A549 (cell line): Measurements from ENCODE around the gene ARL4D. TPM values are rescaled to one million over a fixed set of nuclear protein-coding genes. Genes with fewer than 3 reads are reported as not detected.

ENCODE experiments used
- ATAC-seq, 2 experiments: fragments of 200-7000 bp in 1 of 2; fragments of >200 bp in 1 of 2; cut with Nextera tagmentation in 1 of 2; cut with Tn5 transposase in 1 of 2; 3 replicates each; pipeline versions ENCODE4 v1.8.0 to v1.9.1; 2018 to 2020; ENCODE audit warnings: mild to moderate bottlenecking in 1 of 2, moderate library complexity in 1 of 2
- CTCF ChIA-PET: fragments of 300-600 bp; sonication (Branson Sonifier 250); formaldehyde crosslinking; extraction: SDS; loops from one replicate; lab custom pipeline; 2021; ENCODE audit warnings: antibody characterized with exemption, inconsistent platforms; lab: Yijun Ruan, JAX
- POLR2A ChIA-PET: fragments of 350-600 bp; formaldehyde crosslinking; extraction: SDS; loops from one replicate; lab custom pipeline; 2021; ENCODE audit warnings: antibody characterized with exemption, inconsistent platforms; lab: Yijun Ruan, JAX
- DNase-seq, 2 experiments: peaks; one replicate each; pipeline versions ENCODE4 v3.0.0 to v3.0.0-alpha.2; 2011 to 2016; ENCODE audit warnings: low read depth in 1 of 2, low spot score in 1 of 2
- FAIRE-seq: peaks from 2 replicates; lab custom pipeline; 2011; peaks lifted over from hg19 to GRCh38; lab: Jason Lieb, UNC
- H3K27ac ChIP-seq, 2 experiments: fragments of >200 bp; sonication (Bioruptor Twin); formaldehyde crosslinking; 3 replicates each; pipeline ENCODE4 v1.5.1; 2016 to 2017
- H3K4me1 ChIP-seq: fragments of >200 bp; sonication (Bioruptor Twin); formaldehyde crosslinking; 3 replicates; pipeline ENCODE4 v1.6.1; 2016
- H3K4me2 ChIP-seq: fragments of >200 bp; sonication (Bioruptor Twin); formaldehyde crosslinking; 3 replicates; pipeline ENCODE4 v1.6.1; 2016
- H3K4me3 ChIP-seq: fragments of >200 bp; sonication (Bioruptor Twin); formaldehyde crosslinking; 3 replicates; pipeline ENCODE4 v1.5.1; 2016
- H3K9me3 ChIP-seq: fragments of >200 bp; sonication (Bioruptor Twin); formaldehyde crosslinking; 3 replicates; pipeline ENCODE4 v1.6.1; 2016
- BHLHE40 ChIP-seq: IDR thresholded peaks from 2 replicates; pipeline ENCODE4 v1.6.1; 2012; ENCODE audit warnings: low read depth, low read length, inconsistent platforms
- CHD4 ChIP-seq: fragments of 200-600 bp; sonication (generic); IDR thresholded peaks from 2 replicates; pipeline ENCODE4 v1.6.1; 2016; ENCODE audit warnings: antibody characterized with exemption, mild to moderate bottlenecking, borderline replicate concordance
- EHF ChIP-seq: fragments of 250-450 bp; sonication (Bioruptor Pico); IDR thresholded peaks from 2 replicates; pipeline ENCODE4 v1.5.0; 2020; ENCODE audit warnings: mild to moderate bottlenecking
- EHMT2 ChIP-seq: fragments of 200-600 bp; sonication (generic); IDR thresholded peaks from 2 replicates; pipeline ENCODE4 v1.6.1; 2016; ENCODE audit warnings: antibody characterized with exemption, low read depth, mild to moderate bottlenecking, moderate library complexity
- EP300 ChIP-seq, 2 experiments: fragments of >200 bp; sonication (Bioruptor Twin); formaldehyde crosslinking; IDR thresholded peaks; 2 replicates in 1 of 2; 3 replicates in 1 of 2; pipeline ENCODE4 v1.6.1; 2016 to 2017
- FOSL2 ChIP-seq, 2 experiments: fragments of 450-650 bp in 1 of 2; fragments of >200 bp in 1 of 2; sonication (Bioruptor Twin) in 1 of 2; formaldehyde crosslinking; IDR thresholded peaks; 2 replicates each; pipeline versions ENCODE4 v1.5.0 to v1.6.1; 2016 to 2020; ENCODE audit warnings: mild to moderate bottlenecking in 1 of 2, moderate library complexity in 1 of 2
- GATA3 ChIP-seq: IDR thresholded peaks from 2 replicates; pipeline ENCODE4 v1.6.1; 2012; ENCODE audit warnings: borderline replicate concordance
- HEYL ChIP-seq: fragments of 250-450 bp; sonication (Bioruptor Pico); IDR thresholded peaks from 2 replicates; pipeline ENCODE4 v1.8.0; 2021; ENCODE audit warnings: mild to moderate bottlenecking, moderate library complexity
- HOXA7 ChIP-seq: fragments of 250-450 bp; sonication (Bioruptor Pico); IDR thresholded peaks from 2 replicates; pipeline ENCODE4 v1.5.0; 2020; ENCODE audit warnings: mild to moderate bottlenecking, moderate library complexity
- HOXB13 ChIP-seq: fragments of 250-450 bp; sonication (Bioruptor Pico); IDR thresholded peaks from 2 replicates; pipeline ENCODE4 v1.5.0; 2020; ENCODE audit warnings: low read depth, mild to moderate bottlenecking, moderate library complexity
- KDM5A ChIP-seq: fragments of 200-600 bp; sonication (generic); IDR thresholded peaks from 2 replicates; pipeline ENCODE4 v1.6.1; 2016; ENCODE audit warnings: antibody characterized with exemption, mild to moderate bottlenecking
- MAFK ChIP-seq: fragments of 450-650 bp; IDR thresholded peaks from 2 replicates; pipeline ENCODE4 v1.6.1; 2014; ENCODE audit not compliant: partially characterized antibody
- MYC ChIP-seq: IDR thresholded peaks from 2 replicates; pipeline ENCODE4 v1.6.1; 2012; ENCODE audit warnings: mild to moderate bottlenecking, inconsistent platforms, low read length, improper control_type of control experiment, borderline replicate concordance
- NFE2L2 ChIP-seq: fragments of 150-350 bp; conservative IDR thresholded peaks from 2 replicates; pipeline ENCODE4 v1.6.1; 2014; ENCODE audit warnings: low read length
- NR3C1 ChIP-seq: fragments of >200 bp; sonication (Bioruptor Twin); formaldehyde crosslinking; IDR thresholded peaks from 3 replicates; pipeline ENCODE4 v1.6.1; 2017
- RAD21 ChIP-seq, 2 experiments: fragments of >200 bp in 1 of 2; sonication (Bioruptor Twin) in 1 of 2; formaldehyde crosslinking in 1 of 2; IDR thresholded peaks in 1 of 2; conservative IDR thresholded peaks in 1 of 2; 2 replicates in 1 of 2; 3 replicates in 1 of 2; pipeline ENCODE4 v1.6.1; 2012 to 2018; ENCODE audit warnings: inconsistent platforms in 1 of 2
- RARB ChIP-seq: fragments of 250-450 bp; sonication (Bioruptor Pico); IDR thresholded peaks from 2 replicates; pipeline ENCODE4 v1.8.0; 2021; ENCODE audit warnings: mild to moderate bottlenecking, moderate library complexity
- SMC3 ChIP-seq: fragments of >200 bp; sonication (Bioruptor Twin); formaldehyde crosslinking; IDR thresholded peaks from 3 replicates; pipeline ENCODE4 v1.6.1; 2018; ENCODE audit warnings: inconsistent platforms
- SREBF2 ChIP-seq: fragments of 450-650 bp; IDR thresholded peaks from 2 replicates; pipeline ENCODE4 v1.6.1; 2014; ENCODE audit warnings: mild to moderate bottlenecking, moderate library complexity
- TFCP2L1 ChIP-seq: fragments of 250-450 bp; sonication (Bioruptor Pico); IDR thresholded peaks from 2 replicates; pipeline ENCODE4 v1.5.0; 2021; ENCODE audit warnings: mild to moderate bottlenecking
- TP53 ChIP-seq: fragments of 250-450 bp; sonication (Bioruptor Pico); IDR thresholded peaks from 2 replicates; pipeline ENCODE4 v1.5.0; 2021; ENCODE audit warnings: mild to moderate bottlenecking, moderate library complexity
- WGBS: methylation state at CpG from one replicate; pipeline ENCODE4 v1.1.6; 2017; ENCODE audit errors: missing lambda C conversion rate; 5-methylcytosine and 5-hydroxymethylcytosine counted together
- polyA plus RNA-seq, 4 experiments: library from polyadenylated mRNA; depleted of rRNA in 3 of 4; stranded (reverse); fragments of >200 nt; fragmentation: RNase III in 1 of 4; extraction: RNeasy Plus Mini Kit Qiagen cat#74134 plus additional on column Dnase treatment in 1 of 4; gene quantifications; 2 replicates in 3 of 4; 3 replicates in 1 of 4; pipeline ENCODE4 v1.2.3, GENCODE V29; 2011 to 2017
- TF ChIP-seq, protein P1 (sequence below): fragments of >200 bp; sonication (Bioruptor Twin); formaldehyde crosslinking; IDR thresholded peaks from 3 replicates; pipeline ENCODE4 v1.5.1; 2016
- TF ChIP-seq, protein P2 (sequence below): fragments of >200 bp; sonication (Bioruptor Twin); formaldehyde crosslinking; IDR thresholded peaks from 2 replicates; pipeline ENCODE4 v1.6.1; 2016
- TF ChIP-seq, protein P3 (sequence below): fragments of 200-600 bp; sonication (generic); IDR thresholded peaks from 2 replicates; pipeline ENCODE4 v1.6.1; 2016; ENCODE audit warnings: antibody characterized with exemption, mild to moderate bottlenecking, moderate library complexity
- TF ChIP-seq, protein P4 (sequence below): IDR thresholded peaks from 2 replicates; pipeline ENCODE4 v1.6.1; 2012
- TF ChIP-seq, protein P5 (sequence below): IDR thresholded peaks from 2 replicates; pipeline ENCODE4 v1.6.1; 2012
- TF ChIP-seq, protein P6 (sequence below): fragments of 250-450 bp; sonication (Bioruptor Pico); IDR thresholded peaks from 2 replicates; pipeline ENCODE4 v1.5.0; 2021; ENCODE audit warnings: mild to moderate bottlenecking, moderate library complexity, borderline replicate concordance

The ARL4D gene
- polyA plus RNA-seq, 2 of the 4 experiments (the other 2 are of a cell fraction): 11.7 to 21.0 TPM

DNA sequence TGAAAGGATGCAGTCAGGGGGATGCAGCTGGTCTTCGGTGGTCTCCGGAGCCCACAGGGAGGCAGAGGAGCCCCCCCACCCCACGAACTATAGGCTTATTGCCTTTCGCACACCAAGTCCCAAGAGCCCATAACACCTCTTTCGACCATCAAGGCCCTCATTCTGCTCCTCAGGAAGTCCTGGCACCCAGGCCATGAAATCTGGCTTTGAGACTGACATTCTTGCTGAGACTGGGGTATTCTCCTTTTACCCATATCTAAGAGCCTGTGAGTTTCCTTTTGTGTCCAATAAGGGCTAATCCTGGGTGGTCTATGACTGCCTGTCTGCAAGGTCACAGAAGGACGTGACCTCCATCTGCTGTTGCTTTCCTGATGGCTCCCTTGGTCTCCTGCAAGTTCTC is 6.4 kb upstream of the ARL4D start (continued):
- TF ChIP-seq, protein P1, sequence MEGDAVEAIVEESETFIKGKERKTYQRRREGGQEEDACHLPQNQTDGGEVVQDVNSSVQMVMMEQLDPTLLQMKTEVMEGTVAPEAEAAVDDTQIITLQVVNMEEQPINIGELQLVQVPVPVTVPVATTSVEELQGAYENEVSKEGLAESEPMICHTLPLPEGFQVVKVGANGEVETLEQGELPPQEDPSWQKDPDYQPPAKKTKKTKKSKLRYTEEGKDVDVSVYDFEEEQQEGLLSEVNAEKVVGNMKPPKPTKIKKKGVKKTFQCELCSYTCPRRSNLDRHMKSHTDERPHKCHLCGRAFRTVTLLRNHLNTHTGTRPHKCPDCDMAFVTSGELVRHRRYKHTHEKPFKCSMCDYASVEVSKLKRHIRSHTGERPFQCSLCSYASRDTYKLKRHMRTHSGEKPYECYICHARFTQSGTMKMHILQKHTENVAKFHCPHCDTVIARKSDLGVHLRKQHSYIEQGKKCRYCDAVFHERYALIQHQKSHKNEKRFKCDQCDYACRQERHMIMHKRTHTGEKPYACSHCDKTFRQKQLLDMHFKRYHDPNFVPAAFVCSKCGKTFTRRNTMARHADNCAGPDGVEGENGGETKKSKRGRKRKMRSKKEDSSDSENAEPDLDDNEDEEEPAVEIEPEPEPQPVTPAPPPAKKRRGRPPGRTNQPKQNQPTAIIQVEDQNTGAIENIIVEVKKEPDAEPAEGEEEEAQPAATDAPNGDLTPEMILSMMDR: no peak
- no peak for TF ChIP-seq MAFK
- no peak for TF ChIP-seq NR3C1
- no peak for TF ChIP-seq CHD4
- no peak for TF ChIP-seq NFE2L2
- TF ChIP-seq GATA3: no peak
- no peak for TF ChIP-seq RARB (CRISPR knock-in tag)
- no peak for TF ChIP-seq TP53 (CRISPR knock-in tag)
- no peak for TF ChIP-seq EP300 (IDR thresholded peaks at IDR 0.05)
- no peak for TF ChIP-seq HOXA7 (CRISPR knock-in tag)

DNA sequence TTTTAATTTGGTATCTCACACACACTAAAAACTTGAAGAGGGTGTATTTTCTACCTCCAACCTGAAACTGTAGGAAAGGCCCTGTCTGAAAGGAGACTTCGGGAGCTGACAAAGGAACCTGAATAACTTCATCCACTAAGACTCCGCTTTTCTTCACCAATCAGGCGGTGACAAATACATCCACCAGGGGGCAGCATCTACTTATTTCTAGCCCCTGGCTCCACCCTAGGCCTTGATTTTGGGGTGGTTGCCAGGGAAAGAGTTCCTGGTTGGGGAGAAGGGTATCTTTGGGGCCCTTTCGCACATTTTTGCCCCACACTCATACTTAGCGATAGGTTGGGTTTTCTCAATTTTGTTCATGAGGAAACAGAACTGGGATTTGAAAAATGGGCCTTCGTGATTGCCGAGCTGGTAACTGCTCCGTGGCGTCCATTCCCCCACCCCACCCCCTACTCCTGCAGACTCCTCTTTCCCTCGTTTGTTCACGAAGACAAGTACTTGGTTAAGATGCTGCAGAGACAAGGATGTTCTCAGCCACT is 4.8 kb upstream of the ARL4D start:
- H3K4me2 ChIP-seq: no peak overlapping the region
- POLR2A ChIA-PET: interaction anchor here (2.3 to 3.8 kb wide), 3 partner anchors 26 to 89 kb away, joined by 13 to 38 read pairs (median 36); partner anchors contain the start of gene DHX8
- no peak overlapping the region for H3K4me3 ChIP-seq
- DNase-seq (peak; percentile 91), ATAC-seq (peak; percentile 51 to 72), FAIRE-seq (no peak)
- 38% methylated on average over 11 of the region's 11 CpGs for WGBS
- peak overlapping the region; percentile 53 to 69 for H3K27ac ChIP-seq
- CTCF ChIA-PET: interaction anchor here (0.6 to 50.6 kb wide), 49 partner anchors 9 to 366 kb away, joined by 3 to 2036 read pairs (median 5); partner anchors contain the start of genes ARL4D, DHX8 and ETV4
- no peaks in the 10 kb centered on the region for H3K9me3 ChIP-seq
- H3K4me1 ChIP-seq: peaks cover 13% of the 10 kb centered on the region
- TF ChIP-seq, protein P2, sequence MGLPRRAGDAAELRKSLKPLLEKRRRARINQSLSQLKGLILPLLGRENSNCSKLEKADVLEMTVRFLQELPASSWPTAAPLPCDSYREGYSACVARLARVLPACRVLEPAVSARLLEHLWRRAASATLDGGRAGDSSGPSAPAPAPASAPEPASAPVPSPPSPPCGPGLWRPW: no peak
- TF ChIP-seq MAFK (no peak), FOSL2 (IDR thresholded peaks at IDR 0.05) (no peak), FOSL2 (CRISPR knock-in tag; IDR thresholded peaks at IDR 0.05) (0 out of 2 replicates have a peak, but pooled peaks have one; percentile 2), TFCP2L1 (CRISPR knock-in tag) (no peak), HEYL (CRISPR knock-in tag) (no peak), EHMT2 (no peak), BHLHE40 (no peak), SMC3 (peak; percentile 100), TP53 (CRISPR knock-in tag) (no peak), MYC (no peak), EHF (CRISPR knock-in tag) (no peak), HOXB13 (CRISPR knock-in tag) (no peak), RAD21 (conservative IDR thresholded peaks at IDR 0.05 in 1 of 2, IDR thresholded peaks at IDR 0.05 in 1 of 2) (peak; percentile 100), KDM5A (no peak), SREBF2 (no peak)
- TF ChIP-seq, protein P3, sequence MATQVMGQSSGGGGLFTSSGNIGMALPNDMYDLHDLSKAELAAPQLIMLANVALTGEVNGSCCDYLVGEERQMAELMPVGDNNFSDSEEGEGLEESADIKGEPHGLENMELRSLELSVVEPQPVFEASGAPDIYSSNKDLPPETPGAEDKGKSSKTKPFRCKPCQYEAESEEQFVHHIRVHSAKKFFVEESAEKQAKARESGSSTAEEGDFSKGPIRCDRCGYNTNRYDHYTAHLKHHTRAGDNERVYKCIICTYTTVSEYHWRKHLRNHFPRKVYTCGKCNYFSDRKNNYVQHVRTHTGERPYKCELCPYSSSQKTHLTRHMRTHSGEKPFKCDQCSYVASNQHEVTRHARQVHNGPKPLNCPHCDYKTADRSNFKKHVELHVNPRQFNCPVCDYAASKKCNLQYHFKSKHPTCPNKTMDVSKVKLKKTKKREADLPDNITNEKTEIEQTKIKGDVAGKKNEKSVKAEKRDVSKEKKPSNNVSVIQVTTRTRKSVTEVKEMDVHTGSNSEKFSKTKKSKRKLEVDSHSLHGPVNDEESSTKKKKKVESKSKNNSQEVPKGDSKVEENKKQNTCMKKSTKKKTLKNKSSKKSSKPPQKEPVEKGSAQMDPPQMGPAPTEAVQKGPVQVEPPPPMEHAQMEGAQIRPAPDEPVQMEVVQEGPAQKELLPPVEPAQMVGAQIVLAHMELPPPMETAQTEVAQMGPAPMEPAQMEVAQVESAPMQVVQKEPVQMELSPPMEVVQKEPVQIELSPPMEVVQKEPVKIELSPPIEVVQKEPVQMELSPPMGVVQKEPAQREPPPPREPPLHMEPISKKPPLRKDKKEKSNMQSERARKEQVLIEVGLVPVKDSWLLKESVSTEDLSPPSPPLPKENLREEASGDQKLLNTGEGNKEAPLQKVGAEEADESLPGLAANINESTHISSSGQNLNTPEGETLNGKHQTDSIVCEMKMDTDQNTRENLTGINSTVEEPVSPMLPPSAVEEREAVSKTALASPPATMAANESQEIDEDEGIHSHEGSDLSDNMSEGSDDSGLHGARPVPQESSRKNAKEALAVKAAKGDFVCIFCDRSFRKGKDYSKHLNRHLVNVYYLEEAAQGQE: no peak
- TF ChIP-seq, protein P1: peak; percentile 99
- TF ChIP-seq, protein P4, sequence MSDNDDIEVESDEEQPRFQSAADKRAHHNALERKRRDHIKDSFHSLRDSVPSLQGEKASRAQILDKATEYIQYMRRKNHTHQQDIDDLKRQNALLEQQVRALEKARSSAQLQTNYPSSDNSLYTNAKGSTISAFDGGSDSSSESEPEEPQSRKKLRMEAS: no peak; the same call in 1 of the 2 replicates
- TF ChIP-seq, protein P5, sequence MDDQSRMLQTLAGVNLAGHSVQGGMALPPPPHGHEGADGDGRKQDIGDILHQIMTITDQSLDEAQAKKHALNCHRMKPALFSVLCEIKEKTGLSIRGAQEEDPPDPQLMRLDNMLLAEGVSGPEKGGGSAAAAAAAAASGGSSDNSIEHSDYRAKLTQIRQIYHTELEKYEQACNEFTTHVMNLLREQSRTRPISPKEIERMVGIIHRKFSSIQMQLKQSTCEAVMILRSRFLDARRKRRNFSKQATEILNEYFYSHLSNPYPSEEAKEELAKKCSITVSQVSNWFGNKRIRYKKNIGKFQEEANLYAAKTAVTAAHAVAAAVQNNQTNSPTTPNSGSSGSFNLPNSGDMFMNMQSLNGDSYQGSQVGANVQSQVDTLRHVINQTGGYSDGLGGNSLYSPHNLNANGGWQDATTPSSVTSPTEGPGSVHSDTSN: no peak
- TF ChIP-seq, protein P6, sequence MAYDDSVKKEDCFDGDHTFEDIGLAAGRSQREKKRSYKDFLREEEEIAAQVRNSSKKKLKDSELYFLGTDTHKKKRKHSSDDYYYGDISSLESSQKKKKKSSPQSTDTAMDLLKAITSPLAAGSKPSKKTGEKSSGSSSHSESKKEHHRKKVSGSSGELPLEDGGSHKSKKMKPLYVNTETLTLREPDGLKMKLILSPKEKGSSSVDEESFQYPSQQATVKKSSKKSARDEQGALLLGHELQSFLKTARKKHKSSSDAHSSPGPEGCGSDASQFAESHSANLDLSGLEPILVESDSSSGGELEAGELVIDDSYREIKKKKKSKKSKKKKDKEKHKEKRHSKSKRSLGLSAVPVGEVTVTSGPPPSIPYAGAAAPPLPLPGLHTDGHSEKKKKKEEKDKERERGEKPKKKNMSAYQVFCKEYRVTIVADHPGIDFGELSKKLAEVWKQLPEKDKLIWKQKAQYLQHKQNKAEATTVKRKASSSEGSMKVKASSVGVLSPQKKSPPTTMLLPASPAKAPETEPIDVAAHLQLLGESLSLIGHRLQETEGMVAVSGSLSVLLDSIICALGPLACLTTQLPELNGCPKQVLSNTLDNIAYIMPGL (CRISPR knock-in tag): no peak
